ENCODE data around the gene LRRC17. TPM values are rescaled to one million over a fixed set of nuclear protein-coding genes. Genes with fewer than 3 reads are reported as not detected.

The LRRC17 gene
- polyA plus RNA-seq, 4 donors, result 0.27 to 19.9 (median 0.61) TPM; not detected in 1

Other genes starting within 250 kb of the LRRC17 start
- 1 to 10 TPM; 1.1 to 7.8 (median 1.5) TPM for gene POLR2J2, start 241.3 kb upstream of the LRRC17 start, polyA plus RNA-seq
- gene FAM185A, start 164.0 kb upstream of the LRRC17 start, polyA plus RNA-seq, result 1 to 10 TPM; 5.4 to 7.5 (median 6.1) TPM
- gene FBXL13, start 161.8 kb downstream of the LRRC17 start, polyA plus RNA-seq, result under 1 TPM in 2 of 4 donors, not detected in 2; 0.10 to 0.38 TPM
- 10 to 100 TPM in 3 of 4 donors, 1 to 10 TPM in 1; 8.9 to 33.5 (median 17.4) TPM for gene ARMC10, start 162.1 kb downstream of the LRRC17 start, polyA plus RNA-seq
- 10 to 100 TPM in 3 of 4 donors, 1 to 10 TPM in 1; 8.9 to 62.0 (median 18.1) TPM for gene NAPEPLD, start 236.1 kb downstream of the LRRC17 start, polyA plus RNA-seq

Data from small intestine (tissue), 4 donors.